GM18867 (cell line): Measurements from ENCODE around the gene WWOX.

ENCODE experiments used
- ATAC-seq: cut with Tn5 transposase; IDR thresholded peaks from one replicate; pipeline ENCODE4 v1.9.1; 2021; ENCODE audit warnings: mild to moderate bottlenecking, moderate library complexity; ENCODE audit not compliant: unreplicated experiment

WWOX gene

GRCh38 chr16:79170555-79171246, 1071.2 kb downstream of the WWOX start:
- ATAC-seq = no peak

GRCh38 chr16:79171504-79171903, 1072.0 kb downstream of the WWOX start:
- no peak for ATAC-seq

GRCh38 chr16:79171931-79172705, 1072.7 kb downstream of the WWOX start:
- ATAC-seq = no peak

- no peak for ATAC-seq
Measured at GRCh38 chr16:79172976-79173500, 1073.6 kb downstream of the WWOX start.

- ATAC-seq = no peak
Measured at GRCh38 chr16:79173919-79174318, 1074.5 kb downstream of the WWOX start.

GRCh38 chr16:79175286-79176057, 1076.0 kb downstream of the WWOX start:
- no peak for ATAC-seq

- no peak for ATAC-seq
Measured at GRCh38 chr16:79177018-79177417, 1077.6 kb downstream of the WWOX start.

GRCh38 chr16:79181419-79181818, 1082.0 kb downstream of the WWOX start:
- no peak for ATAC-seq

GRCh38 chr16:79182616-79183015, 1083.2 kb downstream of the WWOX start:
- ATAC-seq = no peak

- ATAC-seq = no peak
Measured at GRCh38 chr16:79183571-79183970, 1084.1 kb downstream of the WWOX start.

- ATAC-seq = no peak
Measured at GRCh38 chr16:79184464-79185030, 1085.1 kb downstream of the WWOX start.

- no peak for ATAC-seq
Measured at GRCh38 chr16:79185711-79186110, 1086.3 kb downstream of the WWOX start.

- ATAC-seq = no peak
Measured at GRCh38 chr16:79186196-79186595, 1086.7 kb downstream of the WWOX start.

GRCh38 chr16:79188115-79188738, 1088.8 kb downstream of the WWOX start:
- ATAC-seq = no peak

GRCh38 chr16:79188739-79189122, 1089.3 kb downstream of the WWOX start:
- ATAC-seq = no peak

- ATAC-seq = no peak
Measured at GRCh38 chr16:79190542-79190941, 1091.1 kb downstream of the WWOX start.

- ATAC-seq = no peak
Measured at GRCh38 chr16:79191933-79192332, 1092.5 kb downstream of the WWOX start.

GRCh38 chr16:79192904-79193303, 1093.5 kb downstream of the WWOX start:
- no peak for ATAC-seq

- ATAC-seq = no peak
Measured at GRCh38 chr16:79194291-79194690, 1094.8 kb downstream of the WWOX start.

- no peak for ATAC-seq
Measured at GRCh38 chr16:79195938-79196337, 1096.5 kb downstream of the WWOX start.

GRCh38 chr16:79201436-79201835, 1102.0 kb downstream of the WWOX start:
- ATAC-seq = no peak
